Measurements from ENCODE around the gene CHRM3.

The CHRM3 gene

DNA sequence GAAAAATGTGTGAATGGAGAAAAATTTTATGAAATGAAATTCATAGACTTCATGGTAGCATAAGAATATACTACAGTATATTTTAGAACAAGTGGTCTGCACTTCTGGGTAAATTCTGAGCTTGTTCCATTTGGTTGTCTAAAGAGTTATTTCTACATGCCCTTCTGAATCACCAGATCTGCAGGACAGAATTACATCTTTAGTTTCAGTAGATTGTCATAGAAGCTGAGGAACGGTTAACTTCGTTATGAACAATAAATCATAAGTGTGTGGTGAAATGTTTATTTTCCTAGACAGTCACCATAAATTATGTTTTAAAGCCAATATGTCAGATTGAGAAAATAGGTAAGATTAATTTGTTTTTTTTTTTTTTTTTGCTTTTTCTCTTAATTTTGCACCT lies 30.9 kb downstream of the CHRM3 start:
- no peak for DNase-seq

- DNase-seq, result no peak
Measured at GRCh38 chr1:239417986-239418640, 31.7 kb downstream of the CHRM3 start.

DNA sequence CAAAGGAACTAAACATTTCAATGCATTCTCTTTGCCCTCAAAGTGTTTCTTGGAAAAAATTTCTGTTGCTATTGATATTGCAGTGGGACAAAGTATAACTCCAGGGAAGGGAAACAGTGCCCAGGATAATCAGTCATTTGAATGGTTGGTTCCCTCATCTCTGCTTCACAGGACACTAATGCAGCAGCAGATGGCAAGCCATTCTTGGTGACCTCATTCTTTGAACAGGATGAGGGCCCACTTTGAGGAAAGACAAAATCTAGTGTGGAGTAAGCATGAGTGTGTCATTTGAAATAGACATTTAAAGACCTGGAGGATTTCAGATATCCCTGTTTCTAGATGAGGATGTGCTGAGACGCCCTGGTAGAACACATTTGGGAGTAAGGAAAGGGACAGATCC lies 32.3 kb downstream of the CHRM3 start:
- DNase-seq, result no peak

- no peak for DNase-seq
Measured at GRCh38 chr1:239421811-239422210, 35.4 kb downstream of the CHRM3 start.

DNA sequence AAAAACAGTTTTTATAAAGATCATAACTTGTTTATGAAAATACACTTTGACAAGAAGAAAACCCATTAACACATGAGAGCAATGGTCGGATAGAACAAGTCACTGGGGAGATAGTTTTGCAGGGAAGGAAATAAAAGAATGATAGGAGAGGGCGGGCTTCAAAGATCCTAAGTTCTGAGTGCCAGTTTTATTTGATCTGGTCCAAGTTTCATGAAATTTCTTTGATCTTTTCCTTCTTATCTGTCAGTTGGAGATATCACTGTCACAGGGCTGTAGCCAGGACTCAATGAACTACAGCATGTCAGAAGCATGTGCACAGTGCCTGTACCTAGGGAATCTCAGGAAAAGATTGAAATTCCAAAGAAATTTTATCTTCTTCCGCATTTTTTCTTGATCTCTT lies 36.5 kb downstream of the CHRM3 start:
- DNase-seq, result no peak

- no peak for DNase-seq
Measured at GRCh38 chr1:239426821-239427475, 40.6 kb downstream of the CHRM3 start.

GRCh38 chr1:239427712-239428111 lies 41.3 kb downstream of the CHRM3 start:
- DNase-seq, result no peak

- no peak for DNase-seq
Measured at GRCh38 chr1:239428120-239428710, 41.8 kb downstream of the CHRM3 start.

- no peak for DNase-seq
Measured at GRCh38 chr1:239429163-239429562, 42.8 kb downstream of the CHRM3 start.

GRCh38 chr1:239432255-239432654 lies 45.9 kb downstream of the CHRM3 start:
- DNase-seq, result no peak

DNA sequence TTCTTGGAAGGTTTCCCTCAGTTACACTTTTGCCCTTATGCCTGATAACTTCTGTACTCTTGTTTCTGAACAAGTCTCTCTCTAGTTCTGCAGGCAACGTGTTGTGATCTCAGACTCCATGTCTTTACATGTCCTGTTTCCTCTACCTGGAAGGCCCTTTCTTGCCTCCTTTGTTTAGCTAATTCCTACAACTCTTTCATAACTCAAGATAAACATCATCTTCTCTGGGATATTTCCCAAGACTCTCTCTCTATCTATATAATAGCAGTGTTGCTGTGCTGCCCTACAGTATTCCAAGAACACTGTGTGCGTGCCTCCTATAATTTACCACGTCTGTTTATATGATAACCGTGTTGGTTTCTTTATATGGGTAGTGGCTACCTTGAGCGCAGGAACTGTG lies 47.8 kb downstream of the CHRM3 start:
- no peak for DNase-seq

Data from effector CD4-positive, alpha-beta T cell (primary cell).